GM12878 (cell line): ENCODE results near the gene AP3B1. TPM values are rescaled to one million over a fixed set of nuclear protein-coding genes. Genes with fewer than 3 reads are reported as not detected.

Experiments used
- ATAC-seq: fragments of 200-7000 bp; cut with Tn5 transposase; 3 replicates; pipeline ENCODE4 v1.9.1; 2020; ENCODE audit warnings: mild to moderate bottlenecking, moderate library complexity
- BruUV-seq: library from RNA; stranded (reverse); fragments of 400-500 nt; replicated peaks from 2 replicates; lab custom pipeline; 2021; lab: Mats Ljungman, UMichigan
- CTCF ChIA-PET: fragments of 300-600 bp; sonication (Branson Sonifier 250); formaldehyde crosslinking; extraction: SDS; loops from one replicate; lab custom pipeline; 2021; ENCODE audit warnings: inconsistent platforms; lab: Yijun Ruan, JAX
- POLR2A ChIA-PET: fragments of 350-600 bp; formaldehyde crosslinking; extraction: SDS; loops from one replicate; lab custom pipeline; 2021; ENCODE audit warnings: inconsistent platforms; lab: Charles Lee
- RAD21 ChIA-PET: fragments of 300-600 bp; sonication (Branson Sonifier 250); formaldehyde crosslinking; loops from one replicate; lab custom pipeline; 2023; ENCODE audit warnings: antibody characterized with exemption; ENCODE audit not compliant: unreplicated experiment; lab: Charles Lee
- SMC1A ChIA-PET: fragments of 300-600 bp; sonication (Branson Sonifier 250); formaldehyde crosslinking; loops from one replicate; lab custom pipeline; 2023; ENCODE audit not compliant: unreplicated experiment, uncharacterized antibody; lab: Charles Lee
- DNase-seq: peaks from one replicate; pipeline ENCODE4 v3.0.0-alpha.2; 2011; ENCODE audit warnings: low read depth, low spot score
- FAIRE-seq: peaks from 3 replicates; lab custom pipeline; 2011; peaks lifted over from hg19 to GRCh38; lab: Jason Lieb, UNC
- H2AFZ ChIP-seq: 2 replicates; pipeline ENCODE4 v1.6.0; 2011; ENCODE audit warnings: low read depth, low read length, control low read depth; ENCODE audit not compliant: control insufficient read depth
- H3K27ac ChIP-seq: 2 replicates; pipeline ENCODE4 v1.5.1; 2011; ENCODE audit warnings: control low read depth; ENCODE audit not compliant: control insufficient read depth, insufficient read depth
- H3K27me3 ChIP-seq, 2 experiments: replicated peaks in 1 of 2; 2 replicates each; pipeline versions ENCODE4 v1.6.0 to v1.6.1; 2011; ENCODE audit warnings: low read length in 1 of 2; ENCODE audit not compliant: control insufficient read depth in 2 of 2, insufficient read depth in 2 of 2
- H3K36me3 ChIP-seq, 2 experiments: 2 replicates each; pipeline ENCODE4 v1.5.1; 2011; ENCODE audit warnings: low read length in 1 of 2; ENCODE audit not compliant: control insufficient read depth in 2 of 2, insufficient read depth in 2 of 2
- H3K4me1 ChIP-seq: 2 replicates; pipeline ENCODE4 v1.6.1; 2011; ENCODE audit warnings: mild to moderate bottlenecking, low read length, moderate library complexity, mixed read lengths; ENCODE audit not compliant: control insufficient read depth, insufficient read depth
- H3K4me2 ChIP-seq: 2 replicates; pipeline ENCODE4 v1.6.0; 2011; ENCODE audit warnings: control low read depth; ENCODE audit not compliant: control insufficient read depth, insufficient read depth
- H3K4me3 ChIP-seq: fragments of 200-600 bp; sonication (generic); 2 replicates; pipeline ENCODE4 v1.5.1; 2016
- H3K79me2 ChIP-seq: 2 replicates; pipeline ENCODE4 v1.6.0; 2011; ENCODE audit warnings: low read length; ENCODE audit not compliant: control insufficient read depth, insufficient read depth
- H3K9ac ChIP-seq: 2 replicates; pipeline ENCODE4 v1.8.0; 2011; ENCODE audit warnings: low read length, control low read depth, mixed read lengths; ENCODE audit not compliant: control insufficient read depth, insufficient read depth
- H3K9me3 ChIP-seq: replicated peaks from 3 replicates; pipeline ENCODE4 v1.5.1; 2011; ENCODE audit warnings: mild to moderate bottlenecking, low read length; ENCODE audit not compliant: control insufficient read depth, insufficient read depth
- H4K20me1 ChIP-seq: 2 replicates; pipeline ENCODE4 v1.6.0; 2011; ENCODE audit not compliant: control insufficient read depth, insufficient read depth
- ATF7 ChIP-seq: fragments of 450-650 bp; IDR thresholded peaks from 2 replicates; pipeline ENCODE4 v1.6.1; 2016; ENCODE audit warnings: low read depth, mild to moderate bottlenecking
- CEBPB ChIP-seq, 2 experiments: fragments of 150-350 bp in 1 of 2; IDR thresholded peaks; 2 replicates each; pipeline ENCODE4 v1.6.1; 2012 to 2014; ENCODE audit warnings: low read depth in 2 of 2, low read length in 2 of 2, borderline replicate concordance in 1 of 2, inconsistent platforms in 1 of 2
- CREM ChIP-seq: IDR thresholded peaks from 2 replicates; pipeline ENCODE4 v1.6.1; 2014; ENCODE audit warnings: antibody characterized with exemption, low read depth
- SIX5 ChIP-seq: IDR thresholded peaks from 2 replicates; pipeline ENCODE4 v1.6.1; 2011; ENCODE audit warnings: mild to moderate bottlenecking, low read depth, low read length, moderate library complexity; ENCODE audit not compliant: severe bottlenecking
- SREBF1 ChIP-seq: IDR thresholded peaks from 2 replicates; pipeline ENCODE4 v1.6.1; 2012; ENCODE audit warnings: mild to moderate bottlenecking, low read length
- SREBF2 ChIP-seq: IDR thresholded peaks from 2 replicates; pipeline ENCODE4 v1.6.1; 2012; ENCODE audit warnings: mild to moderate bottlenecking, low read length
- SUZ12 ChIP-seq: fragments of 200-600 bp; sonication (generic); IDR thresholded peaks from one replicate; pipeline ENCODE4 v1.6.1; 2018; ENCODE audit warnings: antibody characterized with exemption, mild to moderate bottlenecking; ENCODE audit not compliant: unreplicated experiment
- ZSCAN29 ChIP-seq: fragments of 450-650 bp; IDR thresholded peaks from 2 replicates; pipeline ENCODE4 v1.6.1; 2017; ENCODE audit warnings: mild to moderate bottlenecking, moderate library complexity
- WGBS: methylation state at CpG from one replicate; pipeline ENCODE4 v1.1.6; 2016; ENCODE audit warnings: low lambda C conversion rate; ENCODE audit not compliant: insufficient replicate concordance, insufficient coverage; ENCODE audit errors: missing lambda C conversion rate; 5-methylcytosine and 5-hydroxymethylcytosine counted together
- in situ Hi-C: fragments of 300-500 bp; cut with MboI; formaldehyde crosslinking; loops from 9 replicates; pipeline ENCODE4 v1.14.3; 2018; ENCODE audit warnings: mixed read lengths
- intact Hi-C: fragments of 100-400 bp; cut with micrococcal nuclease; formaldehyde crosslinking; loops from one replicate; pipeline ENCODE4 v1.14.2; 2022; ENCODE audit not compliant: unreplicated experiment
- polyA plus RNA-seq, 11 experiments: library from polyadenylated mRNA; depleted of rRNA in 4 of 11; unstranded in 6 of 11; stranded (reverse) in 5 of 11; fragments of >200 nt; fragmentation: Nextera tagmentation in 4 of 11; fragmentation: Illumina TruSeq in 1 of 11; extraction: Ambion mirVana in 4 of 11; extraction: Trizol in 1 of 11; gene quantifications; 1 replicate in 1 of 11; 2 replicates in 10 of 11; pipeline versions ENCODE4 v1.2.1 to v1.2.3, GENCODE V29; 2011 to 2016; ENCODE audit warnings: inconsistent platforms in 2 of 11, missing spikeins in 2 of 11, low read depth in 1 of 11
- total RNA-seq, 4 experiments: library from RNA; depleted of rRNA in 3 of 4; stranded (reverse); fragments of >200 nt in 3 of 4; fragmentation: Illumina TruSeq in 1 of 4; extraction: Trizol in 1 of 4; gene quantifications; 2 replicates each; pipeline versions ENCODE4 v1.2.1 to v1.2.3, GENCODE V29; 2013 to 2021
- TF ChIP-seq, protein P1 (sequence below): fragments of 450-650 bp; IDR thresholded peaks from 2 replicates; pipeline ENCODE4 v1.6.1; 2016; ENCODE audit warnings: mild to moderate bottlenecking, moderate library complexity, borderline replicate concordance
- TF ChIP-seq, protein P2 (sequence below): fragments of 450-650 bp; IDR thresholded peaks from 2 replicates; pipeline ENCODE4 v1.6.1; 2016; ENCODE audit warnings: mild to moderate bottlenecking
- TF ChIP-seq, protein P3 (sequence below): fragments of 450-650 bp; IDR thresholded peaks from 2 replicates; pipeline ENCODE4 v1.6.1; 2017; ENCODE audit warnings: mild to moderate bottlenecking, moderate library complexity

AP3B1 gene
- total and polyA plus RNA-seq, 10 of the 15 experiments (the other 5 are each of a cell fraction or from before 2014, with no cell fraction given), result 30.9 to 70.8 (median 46.0) TPM

DNA sequence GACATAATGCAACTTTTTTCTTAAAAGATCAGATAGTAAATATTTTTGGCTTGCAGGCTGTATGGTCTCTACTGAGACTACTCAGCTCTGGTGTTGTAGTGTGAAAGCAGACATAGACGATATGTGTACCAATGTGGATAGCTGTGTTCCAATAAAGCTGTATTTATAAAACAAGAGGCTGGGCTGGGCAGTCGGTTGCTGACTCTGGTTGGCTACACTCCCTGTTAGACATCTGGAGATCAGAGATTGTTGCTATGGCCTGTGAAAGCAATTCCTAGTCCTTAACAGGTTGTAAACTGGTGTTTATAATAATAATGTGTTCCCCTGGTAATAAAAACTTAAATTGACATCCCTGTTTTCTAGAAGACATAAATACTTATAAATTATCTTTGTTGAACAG is 41.5 kb upstream of the AP3B1 start (continued):
- TF ChIP-seq, protein P1, sequence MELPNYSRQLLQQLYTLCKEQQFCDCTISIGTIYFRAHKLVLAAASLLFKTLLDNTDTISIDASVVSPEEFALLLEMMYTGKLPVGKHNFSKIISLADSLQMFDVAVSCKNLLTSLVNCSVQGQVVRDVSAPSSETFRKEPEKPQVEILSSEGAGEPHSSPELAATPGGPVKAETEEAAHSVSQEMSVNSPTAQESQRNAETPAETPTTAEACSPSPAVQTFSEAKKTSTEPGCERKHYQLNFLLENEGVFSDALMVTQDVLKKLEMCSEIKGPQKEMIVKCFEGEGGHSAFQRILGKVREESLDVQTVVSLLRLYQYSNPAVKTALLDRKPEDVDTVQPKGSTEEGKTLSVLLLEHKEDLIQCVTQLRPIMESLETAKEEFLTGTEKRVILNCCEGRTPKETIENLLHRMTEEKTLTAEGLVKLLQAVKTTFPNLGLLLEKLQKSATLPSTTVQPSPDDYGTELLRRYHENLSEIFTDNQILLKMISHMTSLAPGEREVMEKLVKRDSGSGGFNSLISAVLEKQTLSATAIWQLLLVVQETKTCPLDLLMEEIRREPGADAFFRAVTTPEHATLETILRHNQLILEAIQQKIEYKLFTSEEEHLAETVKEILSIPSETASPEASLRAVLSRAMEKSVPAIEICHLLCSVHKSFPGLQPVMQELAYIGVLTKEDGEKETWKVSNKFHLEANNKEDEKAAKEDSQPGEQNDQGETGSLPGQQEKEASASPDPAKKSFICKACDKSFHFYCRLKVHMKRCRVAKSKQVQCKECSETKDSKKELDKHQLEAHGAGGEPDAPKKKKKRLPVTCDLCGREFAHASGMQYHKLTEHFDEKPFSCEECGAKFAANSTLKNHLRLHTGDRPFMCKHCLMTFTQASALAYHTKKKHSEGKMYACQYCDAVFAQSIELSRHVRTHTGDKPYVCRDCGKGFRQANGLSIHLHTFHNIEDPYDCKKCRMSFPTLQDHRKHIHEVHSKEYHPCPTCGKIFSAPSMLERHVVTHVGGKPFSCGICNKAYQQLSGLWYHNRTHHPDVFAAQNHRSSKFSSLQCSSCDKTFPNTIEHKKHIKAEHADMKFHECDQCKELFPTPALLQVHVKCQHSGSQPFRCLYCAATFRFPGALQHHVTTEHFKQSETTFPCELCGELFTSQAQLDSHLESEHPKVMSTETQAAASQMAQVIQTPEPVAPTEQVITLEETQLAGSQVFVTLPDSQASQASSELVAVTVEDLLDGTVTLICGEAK, result no peak
- no peak for TF ChIP-seq SREBF2
- TF ChIP-seq ATF7, result no peak
- TF ChIP-seq, all 136 proteins: peak for 0

DNA sequence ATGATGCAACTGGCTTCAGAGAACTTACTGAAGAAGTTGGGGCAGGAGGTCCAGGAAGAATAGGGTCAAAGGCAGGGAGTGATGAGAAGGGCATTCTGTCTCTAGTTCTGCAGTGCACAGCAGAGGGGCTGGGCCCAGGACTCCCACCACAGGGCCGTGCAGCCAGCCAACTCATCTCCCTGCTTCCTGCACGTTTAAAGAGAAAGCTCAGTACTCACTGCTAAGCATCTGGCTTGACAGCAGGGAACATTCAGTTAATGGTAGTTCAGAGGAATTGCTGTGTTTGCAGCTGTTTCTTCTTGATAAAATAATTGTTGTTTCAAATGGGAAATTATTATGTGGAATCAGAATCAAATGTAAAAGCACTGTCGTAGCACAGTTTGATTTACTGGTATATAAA is 40.3 kb upstream of the AP3B1 start:
- Histone ChIP-seq H3K36me3 (no peaks in the 10 kb centered on the region), H3K9ac (no peak overlapping the region), H3K79me2 (no peaks in the 10 kb centered on the region), H3K4me3 (no peak overlapping the region), H3K27ac (no peak overlapping the region), H4K20me1 (no peaks in the 10 kb centered on the region), H3K4me1 (no peaks in the 10 kb centered on the region), H2AFZ (no peak overlapping the region), H3K4me2 (no peak overlapping the region), H3K27me3 (no peaks in the 10 kb centered on the region), H3K9me3 (peaks cover 6% of the 10 kb centered on the region)
- in situ Hi-C loops (no loop called here), intact Hi-C loops (no loop called here)
- BruUV-seq, result no TSS peak
- no peak for FAIRE-seq
- ChIA-PET RAD21 (no interaction called here), SMC1A (interaction anchor here (0.9 to 1.9 kb wide), 3 partner anchors 9 to 14 kb away, joined by 3 to 7 read pairs (median 3); no protein-coding TSS in a partner anchor), POLR2A (interaction anchor here (0.6 kb wide), 1 partner anchor 21 kb away, joined by 6 read pairs; no protein-coding TSS in a partner anchor), CTCF (interaction anchor here (0.8 to 1.0 kb wide), 3 partner anchors 10 to 133 kb away, joined by 3 read pairs; no protein-coding TSS in a partner anchor)
- no peak for ATAC-seq
- DNase-seq, result no peak
- 21% methylated on average over 3 of the region's 3 CpGs for WGBS
- TF ChIP-seq CREM (no peak), ZSCAN29 (no peak), SUZ12 (no peak), CEBPB (IDR thresholded peaks at IDR 0.05; ENCODE audit: borderline replicate concordance in 1 of 2, low read depth in 2 of 2, low read length in 2 of 2) (no peak), SIX5 (no peak), SREBF1 (no peak)
- TF ChIP-seq, protein P2, sequence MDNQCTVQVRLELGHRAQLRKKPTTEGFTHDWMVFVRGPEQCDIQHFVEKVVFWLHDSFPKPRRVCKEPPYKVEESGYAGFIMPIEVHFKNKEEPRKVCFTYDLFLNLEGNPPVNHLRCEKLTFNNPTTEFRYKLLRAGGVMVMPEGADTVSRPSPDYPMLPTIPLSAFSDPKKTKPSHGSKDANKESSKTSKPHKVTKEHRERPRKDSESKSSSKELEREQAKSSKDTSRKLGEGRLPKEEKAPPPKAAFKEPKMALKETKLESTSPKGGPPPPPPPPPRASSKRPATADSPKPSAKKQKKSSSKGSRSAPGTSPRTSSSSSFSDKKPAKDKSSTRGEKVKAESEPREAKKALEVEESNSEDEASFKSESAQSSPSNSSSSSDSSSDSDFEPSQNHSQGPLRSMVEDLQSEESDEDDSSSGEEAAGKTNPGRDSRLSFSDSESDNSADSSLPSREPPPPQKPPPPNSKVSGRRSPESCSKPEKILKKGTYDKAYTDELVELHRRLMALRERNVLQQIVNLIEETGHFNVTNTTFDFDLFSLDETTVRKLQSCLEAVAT, result no peak
- TF ChIP-seq, protein P3, sequence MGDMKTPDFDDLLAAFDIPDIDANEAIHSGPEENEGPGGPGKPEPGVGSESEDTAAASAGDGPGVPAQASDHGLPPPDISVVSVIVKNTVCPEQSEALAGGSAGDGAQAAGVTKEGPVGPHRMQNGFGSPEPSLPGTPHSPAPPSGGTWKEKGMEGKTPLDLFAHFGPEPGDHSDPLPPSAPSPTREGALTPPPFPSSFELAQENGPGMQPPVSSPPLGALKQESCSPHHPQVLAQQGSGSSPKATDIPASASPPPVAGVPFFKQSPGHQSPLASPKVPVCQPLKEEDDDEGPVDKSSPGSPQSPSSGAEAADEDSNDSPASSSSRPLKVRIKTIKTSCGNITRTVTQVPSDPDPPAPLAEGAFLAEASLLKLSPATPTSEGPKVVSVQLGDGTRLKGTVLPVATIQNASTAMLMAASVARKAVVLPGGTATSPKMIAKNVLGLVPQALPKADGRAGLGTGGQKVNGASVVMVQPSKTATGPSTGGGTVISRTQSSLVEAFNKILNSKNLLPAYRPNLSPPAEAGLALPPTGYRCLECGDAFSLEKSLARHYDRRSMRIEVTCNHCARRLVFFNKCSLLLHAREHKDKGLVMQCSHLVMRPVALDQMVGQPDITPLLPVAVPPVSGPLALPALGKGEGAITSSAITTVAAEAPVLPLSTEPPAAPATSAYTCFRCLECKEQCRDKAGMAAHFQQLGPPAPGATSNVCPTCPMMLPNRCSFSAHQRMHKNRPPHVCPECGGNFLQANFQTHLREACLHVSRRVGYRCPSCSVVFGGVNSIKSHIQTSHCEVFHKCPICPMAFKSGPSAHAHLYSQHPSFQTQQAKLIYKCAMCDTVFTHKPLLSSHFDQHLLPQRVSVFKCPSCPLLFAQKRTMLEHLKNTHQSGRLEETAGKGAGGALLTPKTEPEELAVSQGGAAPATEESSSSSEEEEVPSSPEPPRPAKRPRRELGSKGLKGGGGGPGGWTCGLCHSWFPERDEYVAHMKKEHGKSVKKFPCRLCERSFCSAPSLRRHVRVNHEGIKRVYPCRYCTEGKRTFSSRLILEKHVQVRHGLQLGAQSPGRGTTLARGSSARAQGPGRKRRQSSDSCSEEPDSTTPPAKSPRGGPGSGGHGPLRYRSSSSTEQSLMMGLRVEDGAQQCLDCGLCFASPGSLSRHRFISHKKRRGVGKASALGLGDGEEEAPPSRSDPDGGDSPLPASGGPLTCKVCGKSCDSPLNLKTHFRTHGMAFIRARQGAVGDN, result no peak
